Uterus (tissue), 4 donors: ENCODE measurements around the gene GLOD5. TPM values are rescaled to one million over a fixed set of nuclear protein-coding genes. Genes with fewer than 3 reads are reported as not detected.

Source experiments
- DNase-seq, 2 donors: peaks; one replicate each; pipeline ENCODE4 v3.0.0-alpha.2; 2019 to 2020
- H3K27ac ChIP-seq, 2 donors: fragments of 200-600 bp; sonication (generic); 1 replicate in 1 of 2; 2 replicates in 1 of 2; pipeline ENCODE4 v1.5.1; 2016 to 2018
- H3K27me3 ChIP-seq, 2 donors: fragments of 200-600 bp; sonication (generic); one replicate each; pipeline ENCODE4 v1.5.1; 2018 to 2019; ENCODE audit warnings: control low read depth in 1 of 2
- H3K36me3 ChIP-seq, 2 donors: fragments of 200-600 bp; sonication (generic); one replicate each; pipeline ENCODE4 v1.5.1; 2019; ENCODE audit warnings: control low read depth in 1 of 2
- H3K4me1 ChIP-seq, 2 donors: fragments of 200-600 bp; sonication (generic); one replicate each; pipeline ENCODE4 v1.5.1; 2018 to 2019; ENCODE audit warnings: control low read depth in 1 of 2
- H3K4me3 ChIP-seq, 2 donors: fragments of 200-600 bp; sonication (generic); 1 replicate in 1 of 2; 2 replicates in 1 of 2; pipeline ENCODE4 v1.5.1; 2018 to 2019; ENCODE audit warnings: mild to moderate bottlenecking in 1 of 2
- H3K9me3 ChIP-seq, 2 donors: fragments of 200-600 bp; sonication (generic); one replicate each; pipeline ENCODE4 v1.5.1; 2019; ENCODE audit warnings: control low read depth in 1 of 2
- CTCF ChIP-seq, 4 experiments: fragments of 200-600 bp in 2 of 4; fragments of 450-650 bp in 2 of 4; sonication (generic) in 2 of 4; IDR thresholded peaks; one replicate each; pipeline ENCODE4 v1.5.1; 2016 to 2019; ENCODE audit warnings: antibody characterized with exemption in 4 of 4, mild to moderate bottlenecking in 2 of 4, moderate library complexity in 1 of 4
- POLR2A ChIP-seq, 2 donors: fragments of 450-650 bp; IDR thresholded peaks; one replicate each; pipeline ENCODE4 v1.6.1; 2016; ENCODE audit warnings: antibody characterized with exemption in 2 of 2, mild to moderate bottlenecking in 1 of 2, moderate library complexity in 1 of 2
- intact Hi-C: fragments of 100-400 bp; cut with DNase I; formaldehyde crosslinking; loops from one replicate; pipeline ENCODE4 v1.15.1; 2023; ENCODE audit warnings: low total_unique reads
- total RNA-seq, 4 donors: library from RNA; depleted of rRNA in 3 of 4; stranded (reverse); fragments of >200 nt in 3 of 4; gene quantifications; one replicate each; pipeline versions ENCODE4 v1.1.0 to v1.2.4, GENCODE V29; 2014 to 2023
- donor health status: DM: yes; HTN: yes; CAD: no.

GLOD5 gene
- total RNA-seq, 4 donors from 2014 or later, result not detected

GRCh38 chrX:48772602-48773001 is 11.1 kb downstream of the GLOD5 start:
- TF ChIP-seq POLR2A (IDR thresholded peaks at IDR 0.05) (no peak), CTCF (IDR thresholded peaks at IDR 0.05) (no peak)
- intact Hi-C loops, result no loop called here
- H3K27ac ChIP-seq, result no peak overlapping the region
- DNase-seq, result no peak
- H3K4me1 ChIP-seq, result no peaks in the 10 kb centered on the region
- no peak overlapping the region for H3K4me3 ChIP-seq
- no peaks in the 10 kb centered on the region for H3K9me3 ChIP-seq
- H3K27me3 ChIP-seq, result peaks cover 0 to 6% of the 10 kb centered on the region in 2 donors
- no peaks in the 10 kb centered on the region for H3K36me3 ChIP-seq

- Histone ChIP-seq H3K27ac (no peak overlapping the region), H3K9me3 (no peaks in the 10 kb centered on the region), H3K4me1 (no peaks in the 10 kb centered on the region), H3K27me3 (peaks cover 0 to 2% of the 10 kb centered on the region in 2 donors), H3K4me3 (no peak overlapping the region), H3K36me3 (no peaks in the 10 kb centered on the region)
- intact Hi-C loops, result no loop called here
- TF ChIP-seq CTCF (IDR thresholded peaks at IDR 0.05) (no peak), POLR2A (IDR thresholded peaks at IDR 0.05) (no peak)
- DNase-seq, result no peak
Measured at GRCh38 chrX:48776818-48777439, 15.4 kb downstream of the GLOD5 start.

- Histone ChIP-seq H3K27ac (no peak overlapping the region), H3K27me3 (no peaks in the 10 kb centered on the region), H3K4me3 (no peak overlapping the region), H3K4me1 (no peaks in the 10 kb centered on the region), H3K36me3 (no peaks in the 10 kb centered on the region), H3K9me3 (no peaks in the 10 kb centered on the region)
- intact Hi-C loops, result no loop called here
- TF ChIP-seq CTCF (IDR thresholded peaks at IDR 0.05), result no peak
- no peak for TF ChIP-seq POLR2A (IDR thresholded peaks at IDR 0.05)
- no peak for DNase-seq
Measured at GRCh38 chrX:48779399-48779798, 17.9 kb downstream of the GLOD5 start.

- intact Hi-C loops, result no loop called here
- no peak for DNase-seq
- H3K4me1 ChIP-seq, result no peaks in the 10 kb centered on the region
- H3K27ac ChIP-seq, result no peak overlapping the region
- no peaks in the 10 kb centered on the region for H3K36me3 ChIP-seq
- no peaks in the 10 kb centered on the region for H3K27me3 ChIP-seq
- no peaks in the 10 kb centered on the region for H3K9me3 ChIP-seq
- TF ChIP-seq POLR2A (IDR thresholded peaks at IDR 0.05) (no peak), CTCF (IDR thresholded peaks at IDR 0.05) (no peak)
- H3K4me3 ChIP-seq, result no peak overlapping the region
Measured at GRCh38 chrX:48781705-48782104, 20.2 kb downstream of the GLOD5 start.

GRCh38 chrX:48782216-48782615 is 20.7 kb downstream of the GLOD5 start:
- no peaks in the 10 kb centered on the region for H3K4me1 ChIP-seq
- no peaks in the 10 kb centered on the region for H3K27me3 ChIP-seq
- H3K36me3 ChIP-seq, result no peaks in the 10 kb centered on the region
- intact Hi-C loops, result no loop called here
- no peak overlapping the region for H3K27ac ChIP-seq
- TF ChIP-seq POLR2A (IDR thresholded peaks at IDR 0.05) (no peak), CTCF (IDR thresholded peaks at IDR 0.05) (no peak)
- no peak for DNase-seq
- H3K4me3 ChIP-seq, result no peak overlapping the region
- no peaks in the 10 kb centered on the region for H3K9me3 ChIP-seq
